Left ventricle myocardium superior (tissue), 1 donor: ENCODE results near the gene AQP1. TPM values are rescaled to one million over a fixed set of nuclear protein-coding genes. Genes with fewer than 3 reads are reported as not detected.

ENCODE experiments used
- ATAC-seq: fragments of 200-7000 bp; cut with Tn5 transposase; one replicate; pipeline ENCODE4 v1.9.1; 2020; ENCODE audit warnings: mild to moderate bottlenecking, moderate library complexity
- DNase-seq: peaks from one replicate; pipeline ENCODE4 v3.0.0-alpha.2; 2020
- intact Hi-C: fragments of 100-400 bp; cut with micrococcal nuclease; formaldehyde crosslinking; loops from one replicate; pipeline ENCODE4 v1.11.0; 2022
- total RNA-seq: library from RNA; stranded (reverse); fragmentation: NEBNext Ultra II Directional; extraction: Animal tissue kit (Norgen Biotek cat#: 25700); gene quantifications from one replicate; pipeline ENCODE4 v1.2.1, GENCODE V29; 2021
- donor health status: DM: no; HTN: yes; CAD: no; lungs with severe emphysema.

Gene AQP1
- total RNA-seq, 1 donor from 2014 or later = 323 TPM

- DNase-seq = no peak
- intact Hi-C loops = no loop called here
- no peak for ATAC-seq
Observed at GRCh38 chr7:30963842-30964241, 52.2 kb downstream of the AQP1 start, which contains the start of gene GHRHR. Gene GHRHR, plus strand, starts transcription at chr7:30963953. Its CDS starts 116 bp downstream, at chr7:30964069.

GRCh38 chr7:30965372-30965771 lies 53.7 kb downstream of the AQP1 start:
- no peak for ATAC-seq
- intact Hi-C loops = no loop called here
- no peak for DNase-seq

- intact Hi-C loops = no loop called here
- DNase-seq (no peak), ATAC-seq (no peak)
Observed at GRCh38 chr7:30965883-30966282, 54.2 kb downstream of the AQP1 start.

GRCh38 chr7:30968294-30968693 lies 56.6 kb downstream of the AQP1 start:
- ATAC-seq = no peak
- intact Hi-C loops = no loop called here
- DNase-seq = no peak

GRCh38 chr7:30968747-30969603 lies 57.3 kb downstream of the AQP1 start:
- ATAC-seq = no peak
- DNase-seq = no peak
- intact Hi-C loops = no loop called here

- no peak for DNase-seq
- no peak for ATAC-seq
- intact Hi-C loops = no loop called here
Observed at GRCh38 chr7:30969604-30969970, 57.9 kb downstream of the AQP1 start.

GRCh38 chr7:30970074-30970473 lies 58.4 kb downstream of the AQP1 start:
- no peak for DNase-seq
- intact Hi-C loops = no loop called here
- no peak for ATAC-seq

GRCh38 chr7:30970594-30971094 lies 59.0 kb downstream of the AQP1 start:
- ATAC-seq (no peak), DNase-seq (no peak)
- intact Hi-C loops = no loop called here

- DNase-seq (no peak), ATAC-seq (no peak)
- intact Hi-C loops = no loop called here
Observed at GRCh38 chr7:30971440-30971839, 59.8 kb downstream of the AQP1 start.

- DNase-seq (no peak), ATAC-seq (peak; percentile 23)
- intact Hi-C loops = no loop called here
Observed at GRCh38 chr7:30971840-30972563, 60.3 kb downstream of the AQP1 start.

- intact Hi-C loops = no loop called here
- DNase-seq (no peak), ATAC-seq (no peak)
Observed at GRCh38 chr7:30973292-30973691, 61.6 kb downstream of the AQP1 start.

- intact Hi-C loops = no loop called here
- ATAC-seq (no peak), DNase-seq (no peak)
Observed at GRCh38 chr7:30973791-30974604, 62.3 kb downstream of the AQP1 start.

- intact Hi-C loops = loop anchor here (5.0 kb wide), 1 partner anchor 177 kb away; no protein-coding TSS in a partner anchor
- DNase-seq (peak; percentile 60), ATAC-seq (peak; percentile 84)
Observed at GRCh38 chr7:30974605-30975255, 63.1 kb downstream of the AQP1 start.

Other genes with a start within 250 kb of the AQP1 start
- 0.22 TPM for gene CRHR2, start 229.4 kb upstream of the AQP1 start, total RNA-seq
- 50.2 TPM for gene INMT, start 159.7 kb upstream of the AQP1 start, total RNA-seq
- 4.9 TPM for gene MINDY4, start 140.4 kb upstream of the AQP1 start, total RNA-seq
- gene GHRHR, start 52.1 kb downstream of the AQP1 start, total RNA-seq = not detected
- gene ADCYAP1R1, start 140.5 kb downstream of the AQP1 start, total RNA-seq = 6.0 TPM